Spinal cord (tissue), 10 donors: Measurements from ENCODE around the gene HELZ2. TPM values are rescaled to one million over a fixed set of nuclear protein-coding genes. Genes with fewer than 3 reads are reported as not detected.

ENCODE experiments used
- DNase-seq, 6 donors: peaks; one replicate each; pipeline versions ENCODE4 v3.0.0 to v3.0.0-alpha.2; 2013 to 2015; ENCODE audit warnings: low spot score in 6 of 6, low read depth in 4 of 6
- H3K27ac ChIP-seq: one replicate; pipeline ENCODE4 v1.5.1; 2013; ENCODE audit warnings: low read depth, low read length, control low read depth
- H3K27me3 ChIP-seq: one replicate; pipeline ENCODE4 v1.6.1; 2013; ENCODE audit warnings: low read length; ENCODE audit not compliant: control insufficient read depth, insufficient read depth
- H3K36me3 ChIP-seq: one replicate; pipeline ENCODE4 v1.6.1; 2013; ENCODE audit warnings: low read length; ENCODE audit not compliant: control insufficient read depth, insufficient read depth
- H3K4me1 ChIP-seq: one replicate; pipeline ENCODE4 v1.6.1; 2013; ENCODE audit warnings: low read length; ENCODE audit not compliant: control insufficient read depth, insufficient read depth
- H3K4me3 ChIP-seq: one replicate; pipeline ENCODE4 v1.5.1; 2013; ENCODE audit warnings: low read depth, low read length, control low read depth
- H3K9me3 ChIP-seq: one replicate; pipeline ENCODE4 v1.6.1; 2013; ENCODE audit warnings: low read length; ENCODE audit not compliant: control insufficient read depth, insufficient read depth
- WGBS: methylation state at CpG from one replicate; pipeline ENCODE4 v1.1.5; 2013; ENCODE audit warnings: missing lambda C conversion rate; ENCODE audit not compliant: insufficient coverage; 5-methylcytosine and 5-hydroxymethylcytosine counted together
- polyA plus RNA-seq, 2 donors: library from polyadenylated mRNA; unstranded; fragments of 120-200 nt; gene quantifications; one replicate each; pipeline ENCODE4 v1.2.1, GENCODE V29; 2013; ENCODE audit not compliant: insufficient read length in 2 of 2
- total RNA-seq, 2 donors: library from RNA; depleted of rRNA in 1 of 2; stranded (reverse); fragments of 120-200 nt in 1 of 2; fragments of >200 nt in 1 of 2; gene quantifications; one replicate each; pipeline versions ENCODE4 v1.2.3 to v1.2.4, GENCODE V29; 2013 to 2014
- donor health status: healthy.

HELZ2 gene
- total and polyA plus RNA-seq, 4 donors, result 6.1 to 9.9 (median 7.0) TPM

- Histone ChIP-seq H3K4me3 (no peak overlapping the region), H3K9me3 (no peaks in the 10 kb centered on the region), H3K27me3 (no peaks in the 10 kb centered on the region), H3K4me1 (peaks cover 24% of the 10 kb centered on the region), H3K27ac (no peak overlapping the region), H3K36me3 (peaks cover 20% of the 10 kb centered on the region)
- DNase-seq, result no peak
- 76% methylated on average over 14 of the region's 14 CpGs for WGBS
These were observed 40.7 kb downstream of the HELZ2 start for GRCh38 chr20:63533388-63533787.

GRCh38 chr20:63532449-63532971, 41.5 kb downstream of the HELZ2 start:
- no peak overlapping the region for H3K27ac ChIP-seq
- no peaks in the 10 kb centered on the region for H3K27me3 ChIP-seq
- H3K9me3 ChIP-seq, result no peaks in the 10 kb centered on the region
- WGBS, result 82% methylated on average over 23 of the region's 24 CpGs
- no peak for DNase-seq
- peaks cover 20% of the 10 kb centered on the region for H3K36me3 ChIP-seq
- H3K4me1 ChIP-seq, result peaks cover 17% of the 10 kb centered on the region
- no peak overlapping the region for H3K4me3 ChIP-seq

- Histone ChIP-seq H3K27ac (no peak overlapping the region), H3K4me1 (peaks cover 14% of the 10 kb centered on the region), H3K27me3 (no peaks in the 10 kb centered on the region), H3K4me3 (no peak overlapping the region), H3K36me3 (peaks cover 20% of the 10 kb centered on the region), H3K9me3 (no peaks in the 10 kb centered on the region)
- DNase-seq, result no peak
- WGBS, result 80% methylated on average over 20 of the region's 27 CpGs
These were observed 42.2 kb downstream of the HELZ2 start for GRCh38 chr20:63531686-63532448.

- Histone ChIP-seq H3K27ac (no peak overlapping the region), H3K9me3 (no peaks in the 10 kb centered on the region), H3K4me1 (peaks cover 8% of the 10 kb centered on the region), H3K27me3 (no peaks in the 10 kb centered on the region), H3K36me3 (peaks cover 20% of the 10 kb centered on the region), H3K4me3 (no peak overlapping the region)
- WGBS, result 83% methylated on average over 12 of the region's 14 CpGs
- DNase-seq, result no peak
These were observed 43.3 kb downstream of the HELZ2 start for GRCh38 chr20:63530788-63531160.

- Histone ChIP-seq H3K4me3 (no peak overlapping the region), H3K27ac (no peak overlapping the region), H3K4me1 (peaks cover 8% of the 10 kb centered on the region), H3K27me3 (no peaks in the 10 kb centered on the region), H3K36me3 (peaks cover 20% of the 10 kb centered on the region), H3K9me3 (no peaks in the 10 kb centered on the region)
- no peak for DNase-seq
- WGBS, result 78% methylated on average over 36 of the region's 39 CpGs
These were observed 43.9 kb downstream of the HELZ2 start for GRCh38 chr20:63529861-63530787.

- Histone ChIP-seq H3K9me3 (no peaks in the 10 kb centered on the region), H3K36me3 (peaks cover 21% of the 10 kb centered on the region), H3K27ac (no peak overlapping the region), H3K27me3 (no peaks in the 10 kb centered on the region), H3K4me1 (no peaks in the 10 kb centered on the region), H3K4me3 (no peak overlapping the region)
- WGBS, result 84% methylated on average over 22 of the region's 27 CpGs
- DNase-seq, result no peak
These were observed 44.7 kb downstream of the HELZ2 start for GRCh38 chr20:63529180-63529860.

- H3K4me1 ChIP-seq, result peaks cover 13% of the 10 kb centered on the region
- H3K9me3 ChIP-seq, result no peaks in the 10 kb centered on the region
- no peak overlapping the region for H3K27ac ChIP-seq
- H3K36me3 ChIP-seq, result peaks cover 36% of the 10 kb centered on the region
- DNase-seq, result no peak
- 90% methylated on average over 3 of the region's 9 CpGs for WGBS
- H3K4me3 ChIP-seq, result no peak overlapping the region
- no peaks in the 10 kb centered on the region for H3K27me3 ChIP-seq
These were observed 46.9 kb downstream of the HELZ2 start for GRCh38 chr20:63527184-63527583.

GRCh38 chr20:63525971-63526370, 48.1 kb downstream of the HELZ2 start:
- Histone ChIP-seq H3K27ac (no peak overlapping the region), H3K9me3 (no peaks in the 10 kb centered on the region), H3K27me3 (no peaks in the 10 kb centered on the region), H3K36me3 (peaks cover 47% of the 10 kb centered on the region), H3K4me3 (no peak overlapping the region), H3K4me1 (peaks cover 21% of the 10 kb centered on the region)
- 33% methylated on average over 1 of the region's 2 CpGs for WGBS
- DNase-seq, result no peak

- no peak for DNase-seq
- H3K27me3 ChIP-seq, result no peaks in the 10 kb centered on the region
- no peak overlapping the region for H3K4me3 ChIP-seq
- no peaks in the 10 kb centered on the region for H3K9me3 ChIP-seq
- H3K27ac ChIP-seq, result no peak overlapping the region
- 82% methylated on average over 2 of the region's 3 CpGs for WGBS
- H3K36me3 ChIP-seq, result peaks cover 43% of the 10 kb centered on the region
- H3K4me1 ChIP-seq, result peaks cover 21% of the 10 kb centered on the region
These were observed 48.9 kb downstream of the HELZ2 start for GRCh38 chr20:63525185-63525584.
